ENCODE results near the gene IRF4. TPM values are rescaled to one million over a fixed set of nuclear protein-coding genes. Genes with fewer than 3 reads are reported as not detected.

Gene IRF4
- total and polyA plus RNA-seq, 2 donors (not counting 3 experiments of a cell fraction or from before 2014, with no cell fraction given), result not detected

DNA sequence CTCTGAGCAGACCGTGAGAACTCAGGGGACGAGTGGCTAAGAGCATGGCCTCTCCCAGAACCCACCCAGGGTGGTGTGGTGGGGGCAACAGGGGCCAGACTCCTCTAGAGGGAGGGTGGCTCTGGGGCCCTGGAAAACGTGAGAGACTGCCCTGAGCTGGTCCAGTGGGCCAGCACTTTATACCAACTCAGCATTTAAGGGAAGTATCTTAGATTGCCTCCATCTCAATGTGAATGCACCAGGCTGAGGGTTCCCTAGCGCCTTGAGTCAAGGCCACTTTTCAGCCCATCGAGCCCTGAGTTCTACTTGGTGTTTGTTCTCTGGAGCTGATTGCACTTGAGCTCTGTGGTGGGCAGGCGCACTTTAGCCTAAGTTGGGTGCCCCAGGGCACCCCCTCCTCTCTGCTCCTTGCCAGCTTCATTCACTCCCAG, 42.0 kb upstream of the IRF4 start:
- CTCF ChIA-PET, result interaction anchor here (1.4 to 1.9 kb wide), 2 partner anchors 10 to 17 kb away, joined by 3 to 6 read pairs; no protein-coding TSS in a partner anchor
- H3K9ac ChIP-seq (replicated peaks; ENCODE audit: extremely low read depth, insufficient read depth, low read length), result no peak overlapping the region

More for the DNA sequence above, 42.0 kb upstream of the IRF4 start:
- intact Hi-C loops (cut with micrococcal nuclease), result no loop called here
- Histone ChIP-seq H3K79me2 (ENCODE audit: control insufficient read depth, insufficient read depth, low read length) (no peaks in the 10 kb centered on the region), H3K4me2 (ENCODE audit: insufficient read depth, low read length) (no peak overlapping the region), H3K27me3 (ENCODE audit: control insufficient read depth in 2 of 2, insufficient read depth in 2 of 2, low read length in 2 of 2) (no peaks in the 10 kb centered on the region), H3K9me1 (replicated peaks; ENCODE audit: control insufficient read depth, extremely low read depth, insufficient read depth, low read length) (no peaks in the 10 kb centered on the region), H3K4me3 (replicated peaks in 1 of 3; ENCODE audit: insufficient read depth in 1 of 3, low read depth in 1 of 3, low read length in 3 of 3) (no peak overlapping the region), H3K4me1 (ENCODE audit: control insufficient read depth, extremely low read depth, insufficient read depth, low read length) (no peaks in the 10 kb centered on the region), H3K36me3 (ENCODE audit: control insufficient read depth in 2 of 2, extremely low read depth in 1 of 2, insufficient read depth in 2 of 2, low read length in 2 of 2) (peaks cover 0 to 9% of the 10 kb centered on the region in 2 experiments), H4K20me1 (replicated peaks; ENCODE audit: control insufficient read depth, extremely low read depth, insufficient read depth, low read length) (no peaks in the 10 kb centered on the region), H3K27ac (ENCODE audit: insufficient read depth, low read depth, low read length) (no peak overlapping the region), H2AFZ (ENCODE audit: low read depth, low read length) (no peak overlapping the region), H3K9me3 (replicated peaks; ENCODE audit: control insufficient read depth, insufficient read depth, low read length) (no peaks in the 10 kb centered on the region)
- POLR2A ChIA-PET, result no interaction called here
- dilution Hi-C loops (cut with MboI; ENCODE audit: extremely low pct_ligation_motif_present, low sequenced_read_pairs), result no loop called here
- no TSS peak for BruUV-seq (replicated peaks)
- FAIRE-seq (no peak), DNase-seq (ENCODE audit: low read depth, low spot score) (no peak)
- TF ChIP-seq MAX (IDR thresholded peaks at IDR 0.05; ENCODE audit: insufficient read depth, insufficient read length) (no peak), CTCF (IDR thresholded peaks at IDR 0.05; ENCODE audit: extremely low read depth in 1 of 2, insufficient read depth in 1 of 2, low read depth in 1 of 2, low read length in 2 of 2) (no peak)
